T-helper 1 cell treated with Interleukin-12 subunit alpha and Interleukin-12 subunit beta and Interleukin-4 antibody, amounts not matched to agents 30 μg/mL and 1 μg/mL, for 36 hours (primary cell): ENCODE data around the gene TMPRSS2.

Source experiments
- H3K27ac Mint-ChIP-seq: one replicate; pipeline ENCODE4 v1.8.0; 2021; ENCODE audit warnings: mild to moderate bottlenecking, mixed read lengths
- H3K27me3 Mint-ChIP-seq: one replicate; pipeline ENCODE4 v1.8.0; 2021; ENCODE audit warnings: low read depth, mixed read lengths
- H3K36me3 Mint-ChIP-seq: one replicate; pipeline ENCODE4 v1.8.0; 2021; ENCODE audit warnings: low read depth, mixed read lengths
- H3K4me1 Mint-ChIP-seq: one replicate; pipeline ENCODE4 v1.8.0; 2021; ENCODE audit warnings: low read depth, mixed read lengths
- H3K4me3 Mint-ChIP-seq: one replicate; pipeline ENCODE4 v1.8.0; 2021; ENCODE audit warnings: mild to moderate bottlenecking, moderate library complexity, mixed read lengths
- H3K9me3 Mint-ChIP-seq: one replicate; pipeline ENCODE4 v1.8.0; 2021; ENCODE audit warnings: mixed read lengths

TMPRSS2 gene

DNA sequence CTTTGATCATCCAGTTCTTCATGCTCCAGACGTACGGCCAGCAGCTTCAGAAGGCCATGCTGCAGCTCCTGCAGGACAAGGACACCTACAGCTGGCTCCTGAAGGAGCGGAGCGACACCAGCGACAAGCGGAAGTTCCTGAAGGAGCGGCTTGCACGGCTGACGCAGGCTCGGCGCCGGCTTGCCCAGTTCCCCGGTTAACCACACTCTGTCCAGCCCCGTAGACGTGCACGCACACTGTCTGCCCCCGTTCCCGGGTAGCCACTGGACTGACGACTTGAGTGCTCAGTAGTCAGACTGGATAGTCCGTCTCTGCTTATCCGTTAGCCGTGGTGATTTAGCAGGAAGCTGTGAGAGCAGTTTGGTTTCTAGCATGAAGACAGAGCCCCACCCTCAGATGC lies 49.4 kb downstream of the TMPRSS2 start:
- Mint-ChIP-seq H3K9me3 (no peaks in the 10 kb centered on the region), H3K27me3 (no peaks in the 10 kb centered on the region), H3K4me1 (peaks cover 13% of the 10 kb centered on the region), H3K36me3 (peaks cover 52% of the 10 kb centered on the region), H3K27ac (no peak overlapping the region), H3K4me3 (no peak overlapping the region)

DNA sequence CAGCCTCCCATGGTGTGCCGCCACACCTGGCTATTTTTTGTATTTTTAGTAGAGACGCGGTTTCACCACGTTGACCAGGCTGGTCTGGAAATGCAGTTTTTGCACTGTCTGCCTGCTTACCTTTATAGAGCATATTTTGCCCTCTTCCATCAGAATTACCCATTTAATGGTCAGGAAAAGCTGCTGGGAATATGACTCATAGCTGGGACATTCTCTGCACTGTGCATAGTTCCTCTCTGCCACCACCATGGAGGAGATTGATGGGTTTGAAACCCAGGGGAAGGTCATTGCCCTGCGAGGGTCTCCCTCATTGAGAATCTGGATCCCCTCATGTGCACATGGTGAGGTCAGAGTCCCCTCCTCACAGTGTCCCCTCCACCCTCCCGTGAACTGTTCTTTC lies 49.8 kb downstream of the TMPRSS2 start:
- Mint-ChIP-seq H3K4me1 (peaks cover 13% of the 10 kb centered on the region), H3K36me3 (peaks cover 55% of the 10 kb centered on the region), H3K4me3 (no peak overlapping the region), H3K9me3 (no peaks in the 10 kb centered on the region), H3K27ac (no peak overlapping the region), H3K27me3 (no peaks in the 10 kb centered on the region)

DNA sequence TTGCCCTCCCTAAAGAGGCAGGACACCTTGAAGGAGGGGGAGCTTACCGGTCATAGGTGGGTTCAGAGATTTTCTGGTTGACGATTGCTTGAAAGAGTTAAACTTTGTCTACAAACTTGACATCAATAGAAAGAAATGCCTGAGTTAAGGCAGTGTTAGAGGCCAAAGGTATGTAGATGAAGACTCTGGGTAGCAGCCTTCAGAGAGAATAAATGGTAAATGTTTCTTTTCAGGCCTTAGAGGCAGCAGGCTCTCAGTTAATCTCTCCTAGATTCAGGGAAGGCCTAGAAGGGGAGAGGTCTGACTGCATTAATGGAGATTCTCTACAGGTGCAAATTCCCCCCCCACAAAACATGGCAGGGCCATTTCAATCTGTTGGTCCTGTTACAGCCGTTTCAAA lies 54.2 kb downstream of the TMPRSS2 start:
- H3K27me3 Mint-ChIP-seq = no peaks in the 10 kb centered on the region
- no peaks in the 10 kb centered on the region for H3K9me3 Mint-ChIP-seq
- H3K27ac Mint-ChIP-seq = no peak overlapping the region
- H3K36me3 Mint-ChIP-seq = peaks cover 53% of the 10 kb centered on the region
- peaks cover 6% of the 10 kb centered on the region for H3K4me1 Mint-ChIP-seq
- no peak overlapping the region for H3K4me3 Mint-ChIP-seq

DNA sequence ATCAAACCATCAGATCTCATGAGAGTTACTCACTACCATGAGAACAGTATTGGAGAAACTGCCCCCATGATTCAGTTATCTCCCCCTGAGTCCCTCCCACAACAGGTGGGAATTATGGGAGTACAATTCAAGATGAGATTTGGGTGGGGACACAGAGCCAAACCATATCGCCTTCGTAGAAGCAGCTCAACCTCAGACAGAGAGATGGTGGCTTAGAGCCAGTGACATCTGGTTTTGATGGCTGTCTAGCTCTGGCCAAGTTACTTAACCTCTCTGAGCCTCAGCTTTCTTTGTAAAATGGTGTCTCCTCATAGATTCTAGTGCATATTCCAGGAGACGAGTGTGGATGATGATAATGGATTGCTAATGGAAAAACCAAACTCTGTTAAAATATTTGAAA lies 54.8 kb downstream of the TMPRSS2 start:
- no peaks in the 10 kb centered on the region for H3K27me3 Mint-ChIP-seq
- H3K9me3 Mint-ChIP-seq = no peaks in the 10 kb centered on the region
- H3K27ac Mint-ChIP-seq = no peak overlapping the region
- H3K36me3 Mint-ChIP-seq = peaks cover 53% of the 10 kb centered on the region
- H3K4me1 Mint-ChIP-seq = peaks cover 6% of the 10 kb centered on the region
- no peak overlapping the region for H3K4me3 Mint-ChIP-seq

DNA sequence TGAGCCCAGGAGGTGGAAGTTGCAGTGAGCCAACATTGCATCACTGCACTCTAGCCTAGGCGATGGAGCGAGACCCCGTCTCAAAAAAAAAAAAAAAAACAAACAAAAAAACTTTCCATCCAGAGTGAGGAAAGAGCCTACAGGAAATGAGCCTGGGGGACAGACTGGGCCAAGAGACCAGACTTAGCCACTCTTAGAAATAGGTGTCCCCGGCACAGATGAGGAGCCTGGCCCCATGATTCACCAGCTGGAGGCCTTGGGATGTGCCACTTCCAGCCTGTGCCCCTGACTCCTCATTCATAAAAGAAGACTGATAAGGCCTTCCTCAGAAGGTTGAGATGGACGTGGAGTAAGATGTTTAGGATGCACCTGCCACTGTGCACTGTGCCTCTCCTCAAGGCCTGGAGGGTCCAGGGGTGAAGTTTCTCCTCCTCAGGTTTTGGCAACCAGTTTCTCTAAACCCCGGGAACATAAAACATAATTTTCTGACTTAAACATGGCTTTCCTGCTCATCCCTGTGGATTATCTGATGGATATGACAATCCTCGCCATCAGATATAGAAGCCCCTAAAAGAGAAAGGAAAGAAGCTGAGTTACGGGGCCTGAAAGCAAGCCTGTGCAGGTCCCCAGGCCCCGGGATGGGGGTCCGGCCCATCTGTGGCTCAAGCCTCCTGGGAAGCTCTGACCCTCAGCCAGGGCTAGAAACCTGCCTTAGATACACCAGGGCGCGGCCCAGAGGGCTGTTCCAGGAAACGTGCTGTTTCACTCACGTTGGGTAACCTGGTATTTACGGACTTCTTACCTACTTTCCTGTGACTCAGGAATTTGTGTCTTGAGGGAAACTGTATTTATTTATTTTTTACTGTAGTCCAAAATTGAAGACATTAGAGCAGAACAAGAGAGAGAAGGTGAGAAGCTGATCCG lies 55.9 kb downstream of the TMPRSS2 start:
- Mint-ChIP-seq H3K27ac (no peak overlapping the region), H3K4me1 (peaks cover 6% of the 10 kb centered on the region), H3K9me3 (no peaks in the 10 kb centered on the region), H3K27me3 (no peaks in the 10 kb centered on the region), H3K36me3 (peaks cover 53% of the 10 kb centered on the region), H3K4me3 (no peak overlapping the region)

DNA sequence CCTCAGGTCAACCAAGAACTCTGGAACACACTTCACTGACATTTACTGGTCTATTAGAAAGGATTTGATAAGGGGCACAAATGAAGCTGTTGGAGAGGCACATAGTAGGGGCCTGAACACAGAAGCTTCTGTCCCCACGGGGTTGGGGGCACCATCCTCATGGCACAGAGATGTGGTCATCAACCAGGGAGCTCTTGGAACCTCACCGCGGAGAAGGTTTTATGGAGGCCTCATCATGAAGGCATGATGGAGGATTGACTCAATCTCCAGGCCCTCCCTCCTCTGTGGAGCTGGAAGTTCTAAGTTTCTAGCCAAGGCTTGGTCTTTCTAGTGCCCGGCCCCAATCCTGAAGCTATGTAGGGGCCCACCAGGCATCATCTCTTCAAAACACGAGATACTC lies 58.3 kb downstream of the TMPRSS2 start:
- Mint-ChIP-seq H3K27me3 (no peaks in the 10 kb centered on the region), H3K4me1 (peaks cover 8% of the 10 kb centered on the region), H3K4me3 (no peak overlapping the region), H3K27ac (no peak overlapping the region), H3K36me3 (peaks cover 74% of the 10 kb centered on the region), H3K9me3 (no peaks in the 10 kb centered on the region)

DNA sequence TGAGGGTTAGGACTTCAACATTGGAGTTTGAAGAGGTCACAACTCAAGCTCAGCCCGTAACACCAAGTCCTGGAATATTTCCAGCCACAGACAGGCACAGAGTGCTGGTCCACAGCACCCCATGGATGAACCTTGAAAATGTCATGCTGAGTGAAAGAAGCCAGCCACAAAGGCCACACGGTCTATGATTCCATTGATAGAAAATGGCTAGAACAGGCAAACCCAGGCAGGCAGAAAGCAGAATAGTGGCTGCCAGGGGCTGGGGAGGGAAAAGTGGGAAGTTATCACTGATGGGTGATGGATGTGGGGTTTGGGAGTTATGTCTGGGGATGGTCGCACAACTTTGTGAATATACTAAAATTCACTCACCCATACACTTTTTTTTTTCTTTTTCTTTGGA lies 60.6 kb downstream of the TMPRSS2 start:
- H3K4me1 Mint-ChIP-seq = peaks cover 10% of the 10 kb centered on the region
- H3K4me3 Mint-ChIP-seq = no peak overlapping the region
- H3K9me3 Mint-ChIP-seq = no peaks in the 10 kb centered on the region
- H3K27me3 Mint-ChIP-seq = no peaks in the 10 kb centered on the region
- H3K27ac Mint-ChIP-seq = peak overlapping the region; percentile 22
- H3K36me3 Mint-ChIP-seq = peaks cover 77% of the 10 kb centered on the region

DNA sequence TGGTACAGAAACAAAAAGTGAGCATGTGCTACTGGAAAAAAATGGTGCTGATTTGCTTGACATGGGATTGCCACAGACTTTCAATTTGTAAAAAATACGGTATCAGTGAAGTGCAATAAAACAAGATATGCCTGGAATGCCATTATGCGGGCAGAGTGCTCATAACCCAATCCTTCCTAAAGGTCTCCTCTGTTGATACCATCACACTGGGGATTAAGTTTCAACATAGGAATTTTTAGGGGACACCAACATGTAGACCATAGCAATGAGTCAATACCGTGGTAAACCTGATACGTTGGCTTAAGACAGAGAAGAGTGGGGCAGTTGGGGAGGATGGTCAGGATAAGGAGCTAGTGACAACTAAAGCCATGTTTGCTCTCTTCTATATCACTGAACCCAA lies 61.4 kb downstream of the TMPRSS2 start:
- peaks cover 78% of the 10 kb centered on the region for H3K36me3 Mint-ChIP-seq
- H3K4me1 Mint-ChIP-seq = peaks cover 12% of the 10 kb centered on the region
- no peaks in the 10 kb centered on the region for H3K27me3 Mint-ChIP-seq
- H3K9me3 Mint-ChIP-seq = no peaks in the 10 kb centered on the region
- H3K4me3 Mint-ChIP-seq = no peak overlapping the region
- no peak overlapping the region for H3K27ac Mint-ChIP-seq

DNA sequence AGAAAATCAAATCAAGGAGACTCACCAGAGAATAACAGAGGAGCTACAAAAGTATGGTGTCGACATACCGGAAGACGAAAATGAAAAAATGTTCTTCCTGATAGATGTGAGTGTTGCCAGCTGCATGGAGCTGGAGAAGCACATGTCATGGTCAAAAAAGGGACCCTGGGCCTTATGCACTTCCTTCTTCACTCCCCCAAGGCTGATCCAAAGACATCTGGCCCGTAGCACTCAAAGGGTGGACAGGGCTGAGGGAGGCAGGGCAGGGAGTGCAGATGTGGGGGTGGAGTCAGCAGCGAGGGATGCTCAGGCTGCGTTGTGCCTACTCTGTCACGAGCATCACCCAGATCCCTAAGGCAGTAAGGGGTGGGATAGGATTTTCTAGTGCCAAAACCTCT lies 62.5 kb downstream of the TMPRSS2 start:
- H3K27ac Mint-ChIP-seq = peak overlapping the region; percentile 49
- no peaks in the 10 kb centered on the region for H3K27me3 Mint-ChIP-seq
- H3K36me3 Mint-ChIP-seq = peaks cover 79% of the 10 kb centered on the region
- H3K4me1 Mint-ChIP-seq = peaks cover 13% of the 10 kb centered on the region
- no peaks in the 10 kb centered on the region for H3K9me3 Mint-ChIP-seq
- no peak overlapping the region for H3K4me3 Mint-ChIP-seq

DNA sequence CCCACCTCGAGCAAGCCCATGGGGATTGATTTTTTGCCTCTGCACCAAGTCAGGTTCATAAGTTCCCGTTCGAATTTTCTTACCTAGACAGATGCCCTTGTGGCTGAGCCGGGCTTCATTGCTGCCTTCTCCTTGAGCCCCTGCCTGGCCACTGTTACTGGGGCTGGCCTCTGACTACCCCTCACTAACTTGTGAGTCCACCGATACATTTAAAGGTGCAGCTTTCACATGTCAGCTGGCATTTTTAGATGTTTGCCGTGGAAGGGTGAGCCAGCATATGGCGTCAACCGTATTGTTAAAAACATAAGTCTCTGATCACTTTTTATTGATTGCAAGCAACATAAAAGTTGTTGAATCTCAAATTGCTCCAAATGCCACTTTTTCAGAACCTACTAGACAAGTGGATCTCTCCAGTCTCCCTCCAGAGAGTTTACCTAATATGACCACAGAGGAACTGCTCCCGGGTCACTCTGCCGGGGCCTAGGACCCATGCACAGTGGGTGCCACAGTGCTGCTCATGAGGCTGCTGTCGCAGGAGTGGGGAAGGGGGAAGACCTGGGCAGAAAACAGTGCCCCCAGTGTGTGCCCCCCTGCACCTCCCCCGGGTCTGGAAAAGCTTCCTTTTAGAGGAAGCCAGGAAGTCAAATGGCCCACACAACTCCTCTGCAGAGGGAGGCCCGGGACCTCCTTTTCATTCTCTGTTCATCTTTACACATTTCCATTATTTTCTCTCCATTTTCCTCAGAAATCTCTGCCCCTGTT lies 63.1 kb downstream of the TMPRSS2 start:
- Mint-ChIP-seq H3K9me3 (no peaks in the 10 kb centered on the region), H3K27me3 (no peaks in the 10 kb centered on the region), H3K4me3 (no peak overlapping the region), H3K36me3 (peaks cover 78% of the 10 kb centered on the region), H3K4me1 (peaks cover 11% of the 10 kb centered on the region), H3K27ac (peak overlapping the region; percentile 49)

DNA sequence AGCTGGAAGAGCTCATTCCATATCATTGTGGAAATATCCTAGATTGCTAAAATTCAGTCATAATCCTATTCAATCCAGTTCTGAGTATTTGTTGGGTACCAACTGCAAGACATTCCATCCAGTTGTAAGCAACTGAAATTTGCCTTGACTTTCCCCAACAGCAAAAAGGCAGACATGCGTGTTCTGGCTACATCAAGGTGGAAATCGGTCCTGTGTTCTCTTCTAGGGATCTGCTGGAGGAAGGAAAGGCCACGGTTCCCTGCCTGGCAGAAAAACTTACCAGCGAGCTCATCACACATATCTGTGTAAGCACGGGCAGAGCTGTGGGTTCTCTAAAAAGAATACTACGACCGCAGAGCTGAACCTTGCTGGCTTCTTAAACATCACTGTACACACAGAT lies 64.4 kb downstream of the TMPRSS2 start:
- no peak overlapping the region for H3K4me3 Mint-ChIP-seq
- H3K4me1 Mint-ChIP-seq = peaks cover 14% of the 10 kb centered on the region
- H3K9me3 Mint-ChIP-seq = no peaks in the 10 kb centered on the region
- peaks cover 75% of the 10 kb centered on the region for H3K36me3 Mint-ChIP-seq
- H3K27ac Mint-ChIP-seq = no peak overlapping the region
- H3K27me3 Mint-ChIP-seq = no peaks in the 10 kb centered on the region

DNA sequence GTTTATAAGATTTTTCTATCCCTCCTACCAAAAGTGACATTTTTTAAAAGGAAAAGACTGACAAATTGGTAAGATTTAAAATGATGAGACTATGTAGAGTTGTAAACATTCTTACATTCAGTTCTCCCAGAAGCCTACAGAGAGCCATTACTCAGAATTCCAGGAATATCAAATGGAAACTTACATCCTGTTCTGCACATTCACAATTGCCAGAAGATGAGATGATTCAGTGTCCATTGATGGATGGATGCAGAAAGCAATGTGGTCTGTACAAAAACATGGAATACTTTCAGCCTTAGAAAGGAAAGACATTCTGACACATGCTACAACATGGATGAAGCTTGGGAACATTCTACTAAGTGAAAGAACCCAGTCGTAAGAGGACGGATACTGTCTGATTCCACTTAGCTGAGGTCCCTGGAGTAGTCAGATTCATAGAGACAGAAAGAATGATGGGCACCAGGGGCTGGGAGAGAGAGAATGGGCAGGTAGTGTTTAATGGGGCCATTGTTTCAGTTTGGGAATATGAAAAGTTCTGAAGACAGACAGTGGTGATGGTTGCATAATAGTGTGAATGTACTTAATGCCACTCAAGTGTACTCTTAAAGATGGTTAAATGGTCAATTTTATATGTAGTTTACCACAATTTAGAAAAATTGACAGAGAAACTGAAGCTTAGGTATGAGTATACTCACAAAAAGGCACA lies 65.3 kb downstream of the TMPRSS2 start:
- H3K27me3 Mint-ChIP-seq = no peaks in the 10 kb centered on the region
- peaks cover 19% of the 10 kb centered on the region for H3K4me1 Mint-ChIP-seq
- no peak overlapping the region for H3K4me3 Mint-ChIP-seq
- peaks cover 78% of the 10 kb centered on the region for H3K36me3 Mint-ChIP-seq
- H3K9me3 Mint-ChIP-seq = no peaks in the 10 kb centered on the region
- H3K27ac Mint-ChIP-seq = no peak overlapping the region

DNA sequence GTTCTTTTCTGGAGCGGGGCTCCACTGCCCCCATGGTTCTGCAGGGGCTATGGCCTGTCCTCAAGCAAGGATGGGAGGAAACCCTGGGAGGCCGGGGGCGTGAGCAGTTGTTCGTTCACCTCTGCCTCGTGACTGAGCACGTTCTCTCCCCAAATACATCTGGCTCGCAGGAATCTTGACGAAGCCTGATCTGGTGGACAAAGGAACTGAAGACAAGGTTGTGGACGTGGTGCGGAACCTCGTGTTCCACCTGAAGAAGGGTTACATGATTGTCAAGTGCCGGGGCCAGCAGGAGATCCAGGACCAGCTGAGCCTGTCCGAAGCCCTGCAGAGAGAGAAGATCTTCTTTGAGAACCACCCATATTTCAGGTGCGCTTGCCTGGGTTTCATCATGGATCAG lies 66.4 kb downstream of the TMPRSS2 start:
- Mint-ChIP-seq H3K36me3 (peaks cover 76% of the 10 kb centered on the region), H3K4me1 (peaks cover 24% of the 10 kb centered on the region), H3K4me3 (no peak overlapping the region), H3K9me3 (no peaks in the 10 kb centered on the region), H3K27ac (no peak overlapping the region), H3K27me3 (no peaks in the 10 kb centered on the region)

DNA sequence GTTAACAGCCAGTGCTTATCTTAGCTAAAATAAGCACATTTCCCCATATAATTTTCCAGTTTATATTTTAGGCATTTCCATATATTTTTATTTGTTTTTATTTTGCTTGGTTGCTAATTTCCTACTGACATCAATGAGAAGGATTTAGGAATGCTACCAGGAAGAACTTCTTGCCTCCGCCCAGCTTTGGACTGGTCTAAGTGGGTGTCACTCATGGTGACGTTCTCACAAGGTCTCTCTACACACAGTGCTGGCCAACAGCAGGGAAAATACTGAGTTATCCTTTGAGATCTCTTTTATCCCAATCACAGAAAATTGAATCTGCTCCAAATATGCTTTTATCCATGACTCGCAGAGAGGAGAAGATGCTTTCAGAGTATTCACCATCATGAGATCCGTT lies 68.7 kb downstream of the TMPRSS2 start:
- H3K4me1 Mint-ChIP-seq = peaks cover 39% of the 10 kb centered on the region
- H3K36me3 Mint-ChIP-seq = peaks cover 79% of the 10 kb centered on the region
- no peak overlapping the region for H3K27ac Mint-ChIP-seq
- H3K4me3 Mint-ChIP-seq = no peak overlapping the region
- peaks cover 13% of the 10 kb centered on the region for H3K9me3 Mint-ChIP-seq
- H3K27me3 Mint-ChIP-seq = no peaks in the 10 kb centered on the region
